ENCODE data around the gene ETV1. TPM values are rescaled to one million over a fixed set of nuclear protein-coding genes. Genes with fewer than 3 reads are reported as not detected.

Gene ETV1
- polyA plus RNA-seq (2012; ENCODE audit: low read depth, missing spikeins) = not detected

DNA sequence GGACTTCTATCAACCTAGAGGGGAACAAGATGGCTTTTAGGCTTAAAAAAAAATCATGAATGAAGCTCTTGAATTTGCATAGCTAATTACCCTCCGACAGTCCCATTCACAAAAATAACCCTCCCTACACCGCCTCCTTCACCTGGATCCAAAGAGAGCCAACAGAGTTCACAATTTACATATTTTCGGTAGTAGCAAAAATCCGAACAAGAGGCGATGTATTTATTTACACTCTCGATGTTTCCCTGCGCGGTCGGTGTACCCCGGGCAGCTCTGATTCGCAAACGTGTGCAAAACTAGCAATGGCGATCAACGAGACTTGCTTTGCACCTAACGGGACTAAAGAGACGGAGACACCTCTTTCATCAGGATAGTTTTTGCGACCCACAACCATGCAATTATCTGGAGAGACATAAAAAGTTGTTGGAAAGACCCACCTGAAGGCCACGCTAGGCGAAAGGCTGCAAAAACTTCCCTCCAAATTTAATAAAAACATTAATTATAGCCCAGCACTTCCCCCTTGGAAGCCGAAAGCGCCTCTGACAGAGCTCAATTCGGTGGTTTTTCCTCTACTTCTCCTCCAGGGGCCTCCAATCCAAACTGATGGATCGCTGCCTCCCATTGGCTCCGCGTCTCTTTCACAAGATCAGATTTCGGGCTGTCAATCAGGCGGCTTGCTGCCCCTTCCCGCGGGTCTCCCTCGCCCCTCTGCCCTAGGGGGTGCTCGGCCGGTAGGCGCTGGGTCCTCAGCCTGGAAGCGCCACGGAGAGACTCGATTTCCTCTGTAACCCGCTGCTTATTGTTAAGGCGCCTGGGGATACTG, at the start of gene ETV1:
Gene ETV1 (minus strand): TSS at position 541 of the 823 bp plus-strand sequence. CDS start 614 bp downstream, outside the sequence.
- DNase-seq (ENCODE audit: insufficient read length, low spot score) = no peak
- TF ChIP-seq POLR2A (IDR thresholded peaks at IDR 0.05; ENCODE audit: low read depth, low read length) (no peak), TAF1 (IDR thresholded peaks at IDR 0.05; ENCODE audit: low read depth, low read length) (no peak), POLR2AphosphoS5 (IDR thresholded peaks at IDR 0.05; ENCODE audit: low read depth, low read length) (no peak), POU2F2 (IDR thresholded peaks at IDR 0.05; ENCODE audit: low read depth, low read length) (no peak), PAX5 (IDR thresholded peaks at IDR 0.05; ENCODE audit: insufficient read depth, low read length, severe bottlenecking) (no peak), SPI1 (IDR thresholded peaks at IDR 0.05; ENCODE audit: low read depth, low read length) (no peak)
- FAIRE-seq = no peak

DNA sequence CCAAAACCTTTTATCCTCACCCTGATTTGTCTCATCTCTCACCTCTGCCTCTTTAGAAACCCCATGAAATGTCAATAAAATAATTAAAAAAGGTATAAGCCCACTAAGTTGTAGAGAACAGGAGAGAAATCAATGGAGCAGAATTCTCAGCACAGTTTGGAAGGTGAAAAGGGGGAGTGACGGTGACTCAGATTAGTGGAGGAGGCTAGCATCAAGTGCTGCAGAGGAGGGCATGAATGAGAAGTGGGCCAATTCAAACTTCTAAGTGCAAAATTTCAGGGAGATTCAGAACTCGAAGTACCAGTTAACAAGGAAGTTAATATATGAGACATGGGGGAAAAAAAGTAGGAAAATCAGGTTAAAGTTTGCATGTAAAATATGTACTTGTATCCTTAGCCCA, 34.9 kb upstream of the ETV1 start:
- no peak for TF ChIP-seq POLR2A (IDR thresholded peaks at IDR 0.05; ENCODE audit: low read depth, low read length)
- no peak for TF ChIP-seq POU2F2 (IDR thresholded peaks at IDR 0.05; ENCODE audit: low read depth, low read length)
- TF ChIP-seq POLR2AphosphoS5 (IDR thresholded peaks at IDR 0.05; ENCODE audit: low read depth, low read length) = no peak
- no peak for TF ChIP-seq TAF1 (IDR thresholded peaks at IDR 0.05; ENCODE audit: low read depth, low read length)
- no peak for TF ChIP-seq SPI1 (IDR thresholded peaks at IDR 0.05; ENCODE audit: low read depth, low read length)
- no peak for TF ChIP-seq PAX5 (IDR thresholded peaks at IDR 0.05; ENCODE audit: insufficient read depth, low read length, severe bottlenecking)
- DNase-seq (ENCODE audit: insufficient read length, low spot score) (no peak), FAIRE-seq (no peak)

DNA sequence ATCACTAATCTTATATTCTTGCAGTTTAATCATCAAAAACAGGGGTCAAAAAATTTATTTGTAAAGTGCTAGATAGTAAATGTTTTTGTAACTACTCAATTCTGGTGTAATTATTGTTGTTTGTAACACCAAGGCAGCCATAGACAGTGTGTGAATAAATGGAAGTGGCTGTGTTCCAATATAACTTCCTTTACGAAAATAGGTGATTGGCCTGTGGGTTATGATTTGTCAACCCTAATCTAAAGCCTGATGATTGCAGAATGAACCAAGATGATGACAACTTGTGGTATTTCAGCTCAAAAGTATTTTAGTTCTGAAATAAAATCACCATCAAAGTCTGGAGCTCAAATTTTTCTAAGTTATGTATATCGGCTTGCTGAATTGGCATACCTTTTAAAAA, 34.4 kb upstream of the ETV1 start:
- no peak for TF ChIP-seq POLR2A (IDR thresholded peaks at IDR 0.05; ENCODE audit: low read depth, low read length)
- TF ChIP-seq POU2F2 (IDR thresholded peaks at IDR 0.05; ENCODE audit: low read depth, low read length) = no peak
- TF ChIP-seq SPI1 (IDR thresholded peaks at IDR 0.05; ENCODE audit: low read depth, low read length) = no peak
- TF ChIP-seq PAX5 (IDR thresholded peaks at IDR 0.05; ENCODE audit: insufficient read depth, low read length, severe bottlenecking) = no peak
- no peak for TF ChIP-seq POLR2AphosphoS5 (IDR thresholded peaks at IDR 0.05; ENCODE audit: low read depth, low read length)
- no peak for TF ChIP-seq TAF1 (IDR thresholded peaks at IDR 0.05; ENCODE audit: low read depth, low read length)
- FAIRE-seq = no peak
- DNase-seq (ENCODE audit: insufficient read length, low spot score) = no peak

GRCh38 chr7:14023342-14023741, 33.9 kb upstream of the ETV1 start:
- FAIRE-seq (no peak), DNase-seq (ENCODE audit: insufficient read length, low spot score) (no peak)
- TF ChIP-seq POU2F2 (IDR thresholded peaks at IDR 0.05; ENCODE audit: low read depth, low read length) (no peak), PAX5 (IDR thresholded peaks at IDR 0.05; ENCODE audit: insufficient read depth, low read length, severe bottlenecking) (no peak), POLR2AphosphoS5 (IDR thresholded peaks at IDR 0.05; ENCODE audit: low read depth, low read length) (no peak), POLR2A (IDR thresholded peaks at IDR 0.05; ENCODE audit: low read depth, low read length) (no peak), TAF1 (IDR thresholded peaks at IDR 0.05; ENCODE audit: low read depth, low read length) (no peak), SPI1 (IDR thresholded peaks at IDR 0.05; ENCODE audit: low read depth, low read length) (no peak)

DNA sequence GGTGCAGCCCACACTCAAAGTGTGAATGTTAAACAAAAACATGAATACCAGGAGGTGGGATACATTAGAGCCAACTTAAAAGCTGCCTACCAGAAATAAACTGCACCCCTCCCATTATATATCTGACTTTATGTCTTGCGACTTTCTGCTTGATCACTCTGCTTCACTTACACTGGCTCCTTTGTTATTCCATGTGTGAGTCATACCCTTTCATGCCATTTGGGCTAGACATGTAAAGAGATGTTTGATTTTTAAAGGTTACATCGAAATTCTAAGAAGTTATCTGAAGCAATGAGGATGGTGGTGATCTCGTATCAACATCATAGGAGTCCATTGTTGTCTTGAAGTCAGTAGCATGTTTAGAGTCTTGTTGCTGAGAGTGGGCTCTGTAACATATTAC, 31.6 kb upstream of the ETV1 start:
- TF ChIP-seq POLR2AphosphoS5 (IDR thresholded peaks at IDR 0.05; ENCODE audit: low read depth, low read length) (no peak), TAF1 (IDR thresholded peaks at IDR 0.05; ENCODE audit: low read depth, low read length) (no peak), POU2F2 (IDR thresholded peaks at IDR 0.05; ENCODE audit: low read depth, low read length) (no peak), SPI1 (IDR thresholded peaks at IDR 0.05; ENCODE audit: low read depth, low read length) (no peak), POLR2A (IDR thresholded peaks at IDR 0.05; ENCODE audit: low read depth, low read length) (no peak), PAX5 (IDR thresholded peaks at IDR 0.05; ENCODE audit: insufficient read depth, low read length, severe bottlenecking) (no peak)
- FAIRE-seq (no peak), DNase-seq (ENCODE audit: insufficient read length, low spot score) (no peak)

DNA sequence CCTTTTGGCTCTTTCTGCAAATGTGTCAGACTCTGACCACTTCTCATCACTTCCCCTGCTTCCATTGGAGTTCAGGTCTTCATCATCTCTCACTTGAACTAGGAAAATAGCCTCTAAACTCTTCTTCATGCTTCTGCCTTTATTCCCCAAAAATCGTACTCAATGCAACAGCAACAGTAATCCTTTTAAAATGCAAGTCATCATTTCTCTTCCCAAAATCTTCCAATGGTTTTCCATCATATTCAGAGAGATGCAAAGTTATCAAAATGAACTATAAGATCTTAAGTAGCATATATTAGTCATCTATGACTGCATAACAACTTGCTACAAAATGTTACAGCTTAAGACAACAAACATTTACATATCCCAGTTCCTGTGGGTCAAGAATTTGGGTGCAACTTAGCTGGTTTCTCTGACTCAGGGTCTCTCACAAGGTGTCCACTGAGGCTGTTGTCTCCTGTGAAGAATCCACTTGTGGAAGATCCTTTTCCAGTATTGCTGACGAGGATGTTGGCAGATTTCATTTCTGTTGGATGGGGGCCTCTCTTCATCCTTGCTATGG, 31.0 kb upstream of the ETV1 start:
- FAIRE-seq (no peak), DNase-seq (ENCODE audit: insufficient read length, low spot score) (no peak)
- TF ChIP-seq PAX5 (IDR thresholded peaks at IDR 0.05; ENCODE audit: insufficient read depth, low read length, severe bottlenecking) (no peak), TAF1 (IDR thresholded peaks at IDR 0.05; ENCODE audit: low read depth, low read length) (no peak), SPI1 (IDR thresholded peaks at IDR 0.05; ENCODE audit: low read depth, low read length) (no peak), POLR2A (IDR thresholded peaks at IDR 0.05; ENCODE audit: low read depth, low read length) (no peak), POU2F2 (IDR thresholded peaks at IDR 0.05; ENCODE audit: low read depth, low read length) (no peak), POLR2AphosphoS5 (IDR thresholded peaks at IDR 0.05; ENCODE audit: low read depth, low read length) (no peak)

- DNase-seq (ENCODE audit: insufficient read length, low spot score) (no peak), FAIRE-seq (no peak)
- TF ChIP-seq POLR2A (IDR thresholded peaks at IDR 0.05; ENCODE audit: low read depth, low read length) = no peak
- no peak for TF ChIP-seq SPI1 (IDR thresholded peaks at IDR 0.05; ENCODE audit: low read depth, low read length)
- no peak for TF ChIP-seq POLR2AphosphoS5 (IDR thresholded peaks at IDR 0.05; ENCODE audit: low read depth, low read length)
- no peak for TF ChIP-seq POU2F2 (IDR thresholded peaks at IDR 0.05; ENCODE audit: low read depth, low read length)
- no peak for TF ChIP-seq PAX5 (IDR thresholded peaks at IDR 0.05; ENCODE audit: insufficient read depth, low read length, severe bottlenecking)
- TF ChIP-seq TAF1 (IDR thresholded peaks at IDR 0.05; ENCODE audit: low read depth, low read length) = no peak
Observed at GRCh38 chr7:14018751-14019150, 29.3 kb upstream of the ETV1 start.

GRCh38 chr7:14016950-14017349, 27.5 kb upstream of the ETV1 start:
- DNase-seq (ENCODE audit: insufficient read length, low spot score) (no peak), FAIRE-seq (no peak)
- no peak for TF ChIP-seq PAX5 (IDR thresholded peaks at IDR 0.05; ENCODE audit: insufficient read depth, low read length, severe bottlenecking)

DNA sequence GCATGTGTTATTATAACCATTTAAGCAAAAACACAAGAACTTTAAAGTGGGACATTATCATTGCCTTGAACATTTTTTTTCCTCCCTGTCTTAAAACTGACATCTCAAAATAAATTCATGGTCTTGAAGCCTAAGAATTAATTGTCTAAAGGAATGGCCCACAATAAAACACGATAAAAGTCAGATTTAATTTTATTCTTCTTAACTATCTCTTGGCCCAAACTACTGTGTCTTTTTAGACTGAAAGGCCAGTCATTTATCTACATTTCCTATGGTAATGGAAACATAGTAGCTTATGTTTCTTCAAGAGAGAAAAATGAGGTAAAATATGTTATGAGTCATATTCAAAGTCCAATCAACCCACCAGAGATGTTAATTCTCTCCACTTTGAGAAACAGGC, 24.4 kb upstream of the ETV1 start:
- FAIRE-seq = no peak
- no peak for TF ChIP-seq SPI1 (IDR thresholded peaks at IDR 0.05; ENCODE audit: low read depth, low read length)
- no peak for TF ChIP-seq PAX5 (IDR thresholded peaks at IDR 0.05; ENCODE audit: insufficient read depth, low read length, severe bottlenecking)
- no peak for TF ChIP-seq POLR2A (IDR thresholded peaks at IDR 0.05; ENCODE audit: low read depth, low read length)
- TF ChIP-seq TAF1 (IDR thresholded peaks at IDR 0.05; ENCODE audit: low read depth, low read length) = no peak
- DNase-seq (ENCODE audit: insufficient read length, low spot score) = no peak

Data from GM12891 (cell line).